Spinal cord (tissue), 10 donors: Measurements from ENCODE around the gene STAT3. TPM values are rescaled to one million over a fixed set of nuclear protein-coding genes. Genes with fewer than 3 reads are reported as not detected.

ENCODE experiments used
- DNase-seq, 6 donors: peaks; one replicate each; pipeline versions ENCODE4 v3.0.0 to v3.0.0-alpha.2; 2013 to 2015; ENCODE audit warnings: low spot score in 6 of 6, low read depth in 4 of 6
- H3K27ac ChIP-seq: one replicate; pipeline ENCODE4 v1.5.1; 2013; ENCODE audit warnings: low read depth, low read length, control low read depth
- H3K27me3 ChIP-seq: one replicate; pipeline ENCODE4 v1.6.1; 2013; ENCODE audit warnings: low read length; ENCODE audit not compliant: control insufficient read depth, insufficient read depth
- H3K36me3 ChIP-seq: one replicate; pipeline ENCODE4 v1.6.1; 2013; ENCODE audit warnings: low read length; ENCODE audit not compliant: control insufficient read depth, insufficient read depth
- H3K4me1 ChIP-seq: one replicate; pipeline ENCODE4 v1.6.1; 2013; ENCODE audit warnings: low read length; ENCODE audit not compliant: control insufficient read depth, insufficient read depth
- H3K4me3 ChIP-seq: one replicate; pipeline ENCODE4 v1.5.1; 2013; ENCODE audit warnings: low read depth, low read length, control low read depth
- H3K9me3 ChIP-seq: one replicate; pipeline ENCODE4 v1.6.1; 2013; ENCODE audit warnings: low read length; ENCODE audit not compliant: control insufficient read depth, insufficient read depth
- WGBS: methylation state at CpG from one replicate; pipeline ENCODE4 v1.1.5; 2013; ENCODE audit warnings: missing lambda C conversion rate; ENCODE audit not compliant: insufficient coverage; 5-methylcytosine and 5-hydroxymethylcytosine counted together
- polyA plus RNA-seq, 2 donors: library from polyadenylated mRNA; unstranded; fragments of 120-200 nt; gene quantifications; one replicate each; pipeline ENCODE4 v1.2.1, GENCODE V29; 2013; ENCODE audit not compliant: insufficient read length in 2 of 2
- total RNA-seq, 2 donors: library from RNA; depleted of rRNA in 1 of 2; stranded (reverse); fragments of 120-200 nt in 1 of 2; fragments of >200 nt in 1 of 2; gene quantifications; one replicate each; pipeline versions ENCODE4 v1.2.3 to v1.2.4, GENCODE V29; 2013 to 2014
- donor health status: healthy.

Gene STAT3
- total and polyA plus RNA-seq, 4 donors: 74.1 to 97.5 (median 76.0) TPM

- peak overlapping the region; percentile 16 for H3K4me3 ChIP-seq
- peaks cover 36% of the 10 kb centered on the region for H3K4me1 ChIP-seq
- peak in 5 of 6 donors; percentile 60 to 93 (median 68) for DNase-seq
- WGBS: 9% methylated on average over 47 of the region's 54 CpGs
- H3K36me3 ChIP-seq: peaks cover 46% of the 10 kb centered on the region
- no peaks in the 10 kb centered on the region for H3K9me3 ChIP-seq
- H3K27me3 ChIP-seq: no peaks in the 10 kb centered on the region
- H3K27ac ChIP-seq: peak overlapping the region; percentile 77
Observed at GRCh38 chr17:42312285-42313130, 75.7 kb downstream of the STAT3 start.

DNA sequence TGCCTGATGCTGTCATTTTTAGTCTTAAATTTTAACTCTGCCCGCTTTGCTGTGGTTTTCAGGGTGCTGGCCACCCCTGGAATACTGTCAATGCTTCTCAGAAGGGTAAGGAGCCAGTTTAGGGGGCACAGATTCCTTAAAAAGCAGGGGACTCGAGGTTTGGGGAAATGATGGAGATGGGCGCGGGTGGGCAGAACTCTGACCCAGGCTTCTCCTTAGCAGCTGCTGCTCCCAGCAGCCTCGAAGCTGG lies 76.3 kb downstream of the STAT3 start:
- no peak for DNase-seq
- WGBS: 12% methylated on average over 5 of the region's 5 CpGs
- no peaks in the 10 kb centered on the region for H3K9me3 ChIP-seq
- H3K4me3 ChIP-seq: peak overlapping the region; percentile 16
- H3K27me3 ChIP-seq: no peaks in the 10 kb centered on the region
- peak overlapping the region; percentile 77 for H3K27ac ChIP-seq
- H3K36me3 ChIP-seq: peaks cover 45% of the 10 kb centered on the region
- H3K4me1 ChIP-seq: peaks cover 36% of the 10 kb centered on the region

DNA sequence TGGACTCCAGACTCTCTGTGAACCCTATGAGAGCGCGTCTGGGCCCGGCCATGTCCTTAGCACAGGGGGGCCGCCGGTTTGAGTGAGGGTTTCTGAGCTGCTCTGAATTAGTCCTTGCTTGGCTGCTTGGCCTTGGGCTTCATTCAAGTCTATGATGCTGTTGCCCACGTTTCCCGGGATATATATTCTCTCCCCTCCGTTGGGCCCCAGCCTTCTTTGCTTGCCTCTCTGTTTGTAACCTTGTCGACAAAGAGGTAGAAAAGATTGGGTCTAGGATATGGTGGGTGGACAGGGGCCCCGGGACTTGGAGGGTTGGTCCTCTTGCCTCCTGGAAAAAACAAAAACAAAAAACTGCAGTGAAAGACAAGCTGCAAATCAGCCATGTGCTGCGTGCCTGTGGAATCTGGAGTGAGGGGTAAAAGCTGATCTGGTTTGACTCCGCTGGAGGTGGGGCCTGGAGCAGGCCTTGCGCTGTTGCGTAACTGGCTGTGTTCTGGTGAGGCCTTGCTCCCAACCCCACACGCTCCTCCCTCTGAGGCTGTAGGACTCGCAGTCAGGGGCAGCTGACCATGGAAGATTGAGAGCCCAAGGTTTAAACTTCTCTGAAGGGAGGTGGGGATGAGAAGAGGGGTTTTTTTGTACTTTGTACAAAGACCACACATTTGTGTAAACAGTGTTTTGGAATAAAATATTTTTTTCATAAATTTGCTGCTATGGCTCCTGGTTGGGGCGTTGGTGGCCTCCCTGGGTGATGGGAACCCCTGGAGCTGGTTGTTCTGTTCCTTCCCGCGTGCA lies 76.8 kb downstream of the STAT3 start:
- peaks cover 41% of the 10 kb centered on the region for H3K36me3 ChIP-seq
- no peaks in the 10 kb centered on the region for H3K27me3 ChIP-seq
- H3K4me1 ChIP-seq: peaks cover 36% of the 10 kb centered on the region
- peak in 3 of 6 donors; percentile 20 to 64 (median 59) for DNase-seq
- 32% methylated on average over 11 of the region's 19 CpGs for WGBS
- no peaks in the 10 kb centered on the region for H3K9me3 ChIP-seq
- no peak overlapping the region for H3K4me3 ChIP-seq
- peak overlapping the region; percentile 77 for H3K27ac ChIP-seq

DNA sequence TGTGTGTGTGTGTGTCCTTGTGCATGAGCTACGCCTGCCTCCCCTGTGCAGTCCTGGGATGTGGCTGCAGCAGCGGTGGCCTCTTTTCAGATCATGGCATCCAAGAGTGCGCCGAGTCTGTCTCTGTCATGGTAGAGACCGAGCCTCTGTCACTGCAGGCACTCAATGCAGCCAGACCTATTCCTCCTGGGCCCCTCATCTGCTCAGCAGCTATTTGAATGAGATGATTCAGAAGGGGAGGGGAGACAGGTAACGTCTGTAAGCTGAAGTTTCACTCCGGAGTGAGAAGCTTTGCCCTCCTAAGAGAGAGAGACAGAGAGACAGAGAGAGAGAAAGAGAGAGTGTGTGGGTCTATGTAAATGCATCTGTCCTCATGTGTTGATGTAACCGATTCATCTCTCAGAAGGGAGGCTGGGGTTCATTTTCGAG lies 77.4 kb downstream of the STAT3 start:
- no peak overlapping the region for H3K4me3 ChIP-seq

GRCh38 chr17:42309986-42310786 lies 78.1 kb downstream of the STAT3 start:
- Histone ChIP-seq H3K36me3 (peaks cover 32% of the 10 kb centered on the region), H3K9me3 (no peaks in the 10 kb centered on the region), H3K4me1 (peaks cover 36% of the 10 kb centered on the region), H3K27me3 (no peaks in the 10 kb centered on the region), H3K27ac (no peak overlapping the region), H3K4me3 (no peak overlapping the region)
- WGBS: 61% methylated on average over 17 of the region's 19 CpGs
- peak in 1 of 6 donors; percentile 27 for DNase-seq

More for the DNA sequence above, 77.4 kb downstream of the STAT3 start:
- 61% methylated on average over 8 of the region's 9 CpGs for WGBS
- Histone ChIP-seq H3K27me3 (no peaks in the 10 kb centered on the region), H3K4me1 (peaks cover 36% of the 10 kb centered on the region), H3K9me3 (no peaks in the 10 kb centered on the region), H3K36me3 (peaks cover 38% of the 10 kb centered on the region), H3K27ac (peak overlapping the region; percentile 77)
- no peak for DNase-seq

- Histone ChIP-seq H3K27ac (no peak overlapping the region), H3K9me3 (no peaks in the 10 kb centered on the region), H3K4me3 (no peak overlapping the region), H3K36me3 (peaks cover 32% of the 10 kb centered on the region), H3K4me1 (peaks cover 36% of the 10 kb centered on the region), H3K27me3 (no peaks in the 10 kb centered on the region)
- DNase-seq: no peak
- WGBS: 83% methylated on average over 7 of the region's 9 CpGs
Observed at GRCh38 chr17:42309142-42309541, 79.1 kb downstream of the STAT3 start.

DNA sequence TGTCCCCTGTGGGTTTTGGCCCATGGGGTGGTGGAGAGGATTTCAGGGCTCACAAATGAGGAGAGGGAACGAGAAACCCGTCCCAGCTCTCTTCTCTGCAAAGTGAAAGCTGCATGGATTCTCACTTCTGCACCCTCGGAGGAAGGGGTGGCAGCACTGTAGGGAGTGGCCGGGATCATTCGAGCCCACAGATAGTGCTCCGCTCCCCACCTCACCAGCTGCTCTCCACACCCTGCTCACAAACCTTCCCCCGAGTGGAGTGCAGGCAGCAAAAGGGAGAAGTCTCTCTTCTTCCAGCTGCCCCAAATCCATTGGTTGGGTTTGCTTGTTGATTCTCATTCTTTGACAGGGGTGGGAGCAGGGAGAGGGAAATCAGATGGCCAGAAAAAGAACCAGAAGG lies 79.8 kb downstream of the STAT3 start:
- no peaks in the 10 kb centered on the region for H3K9me3 ChIP-seq
- 74% methylated on average over 3 of the region's 7 CpGs for WGBS
- peaks cover 26% of the 10 kb centered on the region for H3K36me3 ChIP-seq
- H3K4me3 ChIP-seq: no peak overlapping the region
- no peak for DNase-seq
- peaks cover 36% of the 10 kb centered on the region for H3K4me1 ChIP-seq
- no peak overlapping the region for H3K27ac ChIP-seq
- no peaks in the 10 kb centered on the region for H3K27me3 ChIP-seq

GRCh38 chr17:42307362-42307927 lies 80.8 kb downstream of the STAT3 start:
- Histone ChIP-seq H3K4me3 (no peak overlapping the region), H3K36me3 (peaks cover 23% of the 10 kb centered on the region)

DNA sequence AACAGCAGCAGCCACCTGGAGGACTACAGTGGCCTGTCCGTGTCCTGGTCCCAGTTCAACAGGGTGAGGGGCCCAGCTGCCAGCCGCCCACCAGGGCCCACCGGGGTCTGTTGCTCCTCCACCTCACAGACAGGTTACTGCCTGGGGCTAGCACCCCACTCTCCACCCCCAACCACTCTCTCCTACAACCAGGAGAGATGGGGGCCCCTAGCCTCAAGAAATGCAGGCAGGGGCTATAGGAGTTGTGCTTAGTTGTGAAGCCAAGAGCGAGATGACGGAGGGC lies 81.9 kb downstream of the STAT3 start:
- no peak for DNase-seq
- Histone ChIP-seq H3K27me3 (no peaks in the 10 kb centered on the region), H3K4me3 (no peak overlapping the region), H3K9me3 (no peaks in the 10 kb centered on the region), H3K27ac (no peak overlapping the region), H3K4me1 (peaks cover 20% of the 10 kb centered on the region), H3K36me3 (peaks cover 23% of the 10 kb centered on the region)
- WGBS: 100% methylated on average over 3 of the region's 5 CpGs

More at GRCh38 chr17:42307362-42307927, 80.8 kb downstream of the STAT3 start:
- DNase-seq: no peak
- Histone ChIP-seq H3K27me3 (no peaks in the 10 kb centered on the region), H3K27ac (no peak overlapping the region), H3K4me1 (peaks cover 31% of the 10 kb centered on the region), H3K9me3 (no peaks in the 10 kb centered on the region)
- 96% methylated on average over 16 of the region's 19 CpGs for WGBS
